Kidney tubule cell (primary cell): ENCODE data around the gene NPC1.

Experiments
- DNase-seq: peaks from one replicate; pipeline ENCODE4 v3.0.0-alpha.2; 2018; ENCODE audit warnings: low spot score

The NPC1 gene

DNA sequence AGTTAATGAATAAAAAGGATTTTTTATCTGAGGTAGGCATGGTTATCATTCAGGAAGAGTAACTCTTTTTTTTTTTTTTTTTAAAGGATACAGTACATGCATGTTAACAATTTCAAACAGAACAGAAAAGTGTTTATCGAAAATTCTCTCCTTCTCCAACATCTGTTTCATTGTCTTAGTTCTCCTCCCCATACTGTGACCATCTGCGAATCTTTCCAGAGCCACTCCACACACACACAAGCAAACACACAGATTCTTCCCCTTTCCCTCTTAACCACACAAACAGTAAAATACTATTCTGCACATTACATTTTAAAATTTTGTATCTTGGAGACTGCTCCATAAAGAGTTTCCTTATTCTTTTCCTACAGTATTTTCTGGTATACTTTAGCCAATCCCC, 38.0 kb downstream of the NPC1 start:
- no peak for DNase-seq

DNA sequence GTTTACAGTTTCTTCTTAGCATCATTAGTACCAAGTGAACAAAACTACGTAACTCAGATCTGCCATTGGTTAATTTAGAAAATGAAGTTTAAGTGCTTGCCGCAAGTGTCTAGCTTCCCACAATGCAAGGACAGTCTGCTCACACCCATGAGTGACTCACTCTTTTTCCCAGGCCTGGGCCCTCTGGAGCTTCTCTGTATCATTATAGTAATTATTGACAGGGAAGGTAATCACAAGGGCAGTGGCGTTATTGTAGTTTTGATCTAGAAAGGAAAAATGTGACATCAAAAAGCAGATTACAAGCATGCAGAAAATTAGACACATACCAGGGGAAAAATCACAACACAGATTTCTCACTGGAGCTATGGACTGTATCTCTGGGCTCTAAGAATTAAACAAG, 38.5 kb downstream of the NPC1 start:
- DNase-seq = peak; percentile 82

GRCh38 chr18:23547306-23547705, 39.0 kb downstream of the NPC1 start:
- peak; percentile 75 for DNase-seq

DNA sequence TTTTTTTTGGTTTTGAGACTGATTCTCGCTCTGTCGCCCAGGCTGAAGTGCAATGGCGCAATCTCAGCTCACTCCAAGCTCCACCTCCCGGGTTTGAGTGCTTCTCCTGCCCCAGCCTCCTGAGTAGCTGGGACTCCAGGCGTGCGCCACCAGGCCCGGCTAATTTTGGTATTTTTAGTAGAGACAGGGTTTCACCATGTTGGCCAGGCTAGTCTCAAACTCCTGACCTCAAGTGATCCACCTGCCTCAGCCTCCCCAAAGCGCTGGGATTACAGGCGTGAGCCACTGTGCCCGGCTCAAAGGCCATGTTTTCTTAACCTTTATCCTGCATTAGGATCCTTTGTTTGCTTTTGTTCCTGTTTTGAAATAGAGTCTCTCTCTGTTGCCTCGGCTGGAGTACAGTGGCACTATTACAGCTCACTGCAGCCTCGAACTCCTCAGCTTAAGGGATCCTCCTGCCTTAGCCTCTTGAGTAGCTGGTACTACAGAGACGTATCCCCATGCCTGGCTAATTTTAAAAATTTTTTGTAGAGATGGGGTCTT, 41.0 kb downstream of the NPC1 start:
- DNase-seq = no peak

- no peak for DNase-seq
These were observed 43.8 kb downstream of the NPC1 start for GRCh38 chr18:23542461-23542860.

- no peak for DNase-seq
These were observed 44.8 kb downstream of the NPC1 start for GRCh38 chr18:23541349-23542093.

GRCh38 chr18:23540867-23541266, 45.4 kb downstream of the NPC1 start:
- no peak for DNase-seq

- no peak for DNase-seq
These were observed 46.3 kb downstream of the NPC1 start for GRCh38 chr18:23539911-23540525.

DNA sequence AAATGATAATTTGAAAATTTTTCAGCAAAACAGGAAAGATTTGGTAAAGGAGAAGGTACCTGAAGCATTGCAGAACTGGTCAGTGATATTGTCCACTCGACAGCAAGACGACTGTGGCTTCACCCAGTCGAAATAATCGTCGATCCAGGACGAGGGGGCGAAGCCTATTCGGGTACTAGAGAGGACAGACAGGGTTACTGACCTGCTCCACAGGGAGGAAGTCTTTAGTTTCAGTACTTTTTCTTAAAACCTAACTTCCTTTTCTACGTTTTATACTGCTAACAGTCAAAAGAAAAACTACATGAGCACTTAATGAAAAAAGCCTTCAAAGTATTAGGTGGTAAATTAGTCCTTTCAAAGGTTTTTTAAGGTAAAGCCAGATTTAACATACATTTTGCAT, 47.0 kb downstream of the NPC1 start:
- no peak for DNase-seq

DNA sequence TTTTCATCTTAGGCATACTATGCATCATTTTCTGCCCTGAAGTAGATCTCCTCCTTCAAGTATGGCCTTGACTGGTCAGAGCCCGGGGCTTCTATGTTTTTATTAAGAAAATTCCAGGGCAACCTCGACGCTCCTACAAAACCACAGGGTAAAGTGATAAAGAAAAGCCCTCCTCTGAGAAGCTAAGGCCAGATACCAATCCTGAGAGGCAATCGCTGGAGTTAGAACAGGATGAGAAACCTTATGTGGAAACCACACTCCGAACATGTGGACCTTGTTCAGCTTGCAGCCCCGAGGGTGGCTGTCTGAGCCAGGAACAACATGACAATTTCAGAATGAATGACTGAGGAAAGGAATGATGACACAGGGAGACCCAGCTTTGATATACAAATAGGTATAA, 47.4 kb downstream of the NPC1 start:
- DNase-seq = no peak

DNA sequence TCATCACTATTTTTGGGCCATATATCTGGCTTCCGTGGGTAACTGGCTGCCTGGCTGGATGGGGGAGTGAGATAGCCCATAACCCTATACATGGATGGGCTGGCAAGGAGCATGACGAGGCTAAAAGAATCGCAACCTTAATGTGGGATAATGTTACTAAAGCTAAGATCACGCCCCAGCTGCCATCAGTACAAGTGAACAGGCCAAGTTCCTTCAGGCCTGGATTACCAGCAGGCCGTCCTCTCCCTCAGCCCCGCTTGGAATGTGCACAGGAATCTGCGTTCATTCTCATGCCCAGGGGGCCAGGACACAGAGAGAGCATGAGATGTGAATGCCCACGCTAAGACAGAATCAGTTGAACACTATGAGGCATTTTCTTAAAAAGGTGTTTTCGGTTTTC, 48.3 kb downstream of the NPC1 start:
- DNase-seq = no peak

DNA sequence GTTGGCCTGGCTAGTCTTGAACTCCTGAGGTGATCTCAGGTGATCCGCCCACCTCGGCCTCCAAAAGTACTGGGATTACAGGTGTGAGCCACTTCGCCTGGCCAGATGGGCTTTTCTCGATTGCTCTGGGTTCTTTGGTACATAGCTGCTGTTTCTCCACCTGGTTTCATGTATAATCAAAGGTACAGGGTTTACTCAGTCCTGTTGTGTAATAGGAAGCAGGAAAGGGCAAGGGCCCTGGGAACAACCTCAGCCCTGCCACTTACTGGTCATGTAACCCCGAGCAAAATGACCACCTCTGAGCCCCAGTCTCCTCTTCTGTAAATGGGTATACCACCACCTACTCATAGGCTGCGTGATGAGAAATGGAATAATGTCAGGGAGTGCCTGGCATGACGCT, 49.0 kb downstream of the NPC1 start:
- DNase-seq = no peak

- no peak for DNase-seq
These were observed 50.1 kb downstream of the NPC1 start for GRCh38 chr18:23536204-23536603.

DNA sequence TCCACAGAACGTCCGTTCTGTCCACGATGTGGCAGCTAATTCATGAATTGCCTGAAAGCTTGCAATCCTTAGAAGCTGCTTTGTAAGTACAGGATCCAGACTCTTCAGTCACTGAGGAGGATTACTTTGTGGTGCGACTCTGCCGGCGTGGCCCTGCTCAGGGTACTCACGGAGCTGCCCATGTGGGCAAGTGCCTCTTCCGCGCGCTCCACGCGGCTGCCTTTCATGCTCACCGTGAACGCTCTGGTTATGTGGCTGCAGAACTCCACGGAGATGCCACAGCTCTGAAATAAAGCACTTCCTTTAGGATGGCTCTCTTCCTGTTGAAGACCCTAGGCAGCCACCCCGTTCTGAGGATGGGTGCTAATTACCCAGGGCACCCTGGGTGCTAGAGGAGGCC, 52.0 kb downstream of the NPC1 start:
- DNase-seq = no peak

- DNase-seq = no peak
These were observed 53.5 kb downstream of the NPC1 start for GRCh38 chr18:23532848-23533247.

- DNase-seq = no peak
These were observed 54.4 kb downstream of the NPC1 start for GRCh38 chr18:23531912-23532311.

DNA sequence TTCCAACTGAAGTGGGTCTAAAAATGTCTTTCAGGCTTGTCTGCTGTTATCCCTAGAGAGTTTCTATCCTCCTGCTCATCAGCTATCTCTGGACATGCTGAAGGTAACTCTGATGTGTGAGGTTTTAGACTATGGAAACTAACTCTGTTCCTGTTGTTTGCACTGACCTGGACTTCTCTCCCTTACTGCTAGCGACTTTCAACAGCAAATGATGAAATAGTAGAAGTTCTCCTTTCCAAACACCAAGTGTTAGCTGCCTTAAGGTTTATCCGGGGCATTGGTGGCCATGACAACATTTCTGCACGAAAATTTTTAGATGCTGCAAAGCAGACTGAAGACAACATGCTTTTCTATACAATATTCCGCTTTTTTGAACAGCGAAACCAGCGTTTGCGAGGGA, 56.1 kb downstream of the NPC1 start:
- no peak for DNase-seq

GRCh38 chr18:23529604-23530003, 56.7 kb downstream of the NPC1 start:
- DNase-seq = peak; percentile 94

- peak; percentile 58 for DNase-seq
These were observed 57.5 kb downstream of the NPC1 start for GRCh38 chr18:23528580-23529472.

DNA sequence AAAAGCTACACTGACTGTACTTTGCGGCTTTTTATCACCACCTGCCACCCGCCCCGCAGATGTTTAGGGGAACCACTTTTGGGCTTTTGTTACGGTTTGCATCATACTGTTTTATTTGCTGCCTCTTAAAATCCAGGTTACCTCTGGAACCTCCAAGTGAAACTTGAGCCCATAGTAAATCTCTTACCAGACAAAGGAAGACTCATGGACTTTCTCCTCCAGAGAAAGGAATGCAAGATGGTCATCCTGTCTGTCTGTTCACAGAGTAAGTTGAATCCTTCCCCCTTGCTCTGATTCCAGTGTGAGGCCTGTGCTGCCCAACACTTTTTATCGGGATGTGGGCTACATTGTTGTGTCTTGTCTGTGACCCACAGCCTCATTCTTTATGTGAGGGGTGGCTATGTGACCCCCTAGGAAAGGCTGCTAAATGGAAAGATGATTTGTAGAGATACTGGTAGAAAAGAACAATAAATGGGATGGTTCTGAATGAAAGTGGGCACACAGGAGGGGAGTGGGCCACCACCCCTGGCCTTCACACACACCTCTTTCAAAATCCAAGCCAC, 59.7 kb downstream of the NPC1 start:
- no peak for DNase-seq

GRCh38 chr18:23524213-23524707, 62.0 kb downstream of the NPC1 start:
- DNase-seq = no peak
